SK-N-DZ (cell line): ENCODE results near the gene PKN1.
"Not testable (repeated sequence)": the region's sequence is repeated elsewhere in the genome, so short reads cannot be mapped to it uniquely, and the experiment has no call there.

Experiments
- DNase-seq: peaks from one replicate; pipeline ENCODE4 v3.0.0-alpha.2; 2015; ENCODE audit warnings: low spot score

The PKN1 gene

GRCh38 chr19:14428882-14429416 lies 4.2 kb upstream of the PKN1 start:
- DNase-seq: no peak

- no peak for DNase-seq
Observed at GRCh38 chr19:14430712-14431111, 2.4 kb upstream of the PKN1 start.

GRCh38 chr19:14433554-14434501 lies 722 bp downstream of the PKN1 start:
- DNase-seq: no peak

GRCh38 chr19:14434543-14435319 lies 1.6 kb downstream of the PKN1 start:
- DNase-seq: no peak

GRCh38 chr19:14435320-14436050 lies 2.4 kb downstream of the PKN1 start:
- no peak for DNase-seq

- DNase-seq: no peak
Observed at GRCh38 chr19:14437578-14438140, 4.6 kb downstream of the PKN1 start.

- DNase-seq: no peak
Observed at GRCh38 chr19:14439014-14439413, 5.9 kb downstream of the PKN1 start.

GRCh38 chr19:14440049-14440448 lies 6.9 kb downstream of the PKN1 start:
- DNase-seq: no peak

- peak; percentile 42 for DNase-seq
Observed at GRCh38 chr19:14441041-14441938, 8.2 kb downstream of the PKN1 start.

- DNase-seq: no peak
Observed at GRCh38 chr19:14442891-14443631, 10.0 kb downstream of the PKN1 start.

- no peak for DNase-seq
Observed at GRCh38 chr19:14443632-14444216, 10.6 kb downstream of the PKN1 start.

- no peak for DNase-seq
Observed at GRCh38 chr19:14446336-14447036, 13.4 kb downstream of the PKN1 start.

GRCh38 chr19:14449321-14449720 lies 16.2 kb downstream of the PKN1 start:
- no peak for DNase-seq

GRCh38 chr19:14450168-14450874 lies 17.2 kb downstream of the PKN1 start:
- peak; percentile 41 for DNase-seq

GRCh38 chr19:14450876-14451275 lies 17.8 kb downstream of the PKN1 start:
- DNase-seq: no peak

GRCh38 chr19:14452303-14452702 lies 19.2 kb downstream of the PKN1 start:
- not testable (repeated sequence) for DNase-seq

- no peak for DNase-seq
Observed at GRCh38 chr19:14459703-14460102, 26.6 kb downstream of the PKN1 start.

- no peak for DNase-seq
Observed at GRCh38 chr19:14460935-14461334, 27.8 kb downstream of the PKN1 start.
